ENCODE data around the gene BRME1. TPM values are rescaled to one million over a fixed set of nuclear protein-coding genes. Genes with fewer than 3 reads are reported as not detected.
A peak's percentile ranks its signal among the peaks of the same experiment; 100 is the strongest.

The BRME1 gene
- polyA plus RNA-seq, 3 donors, result 0.05 to 0.28 TPM; not detected in 1

- peaks cover 31 to 40% of the 10 kb centered on the region in 2 donors for H3K4me1 ChIP-seq (ENCODE audit: control insufficient read depth in 1 of 2, insufficient read depth in 2 of 2, low read length in 2 of 2)
- no peak for DNase-seq
- H3K9me3 Mint-ChIP-seq, result peaks cover 0 to 4% (median 0%) of the 10 kb centered on the region in 7 donors
- H3K36me3 ChIP-seq (replicated peaks in 1 of 2; ENCODE audit: control insufficient read depth in 1 of 2, insufficient read depth in 2 of 2, low read length in 2 of 2), result no peaks in the 10 kb centered on the region
- TF ChIP-seq CTCF (IDR thresholded peaks at IDR 0.05), result no peak
- H3K27me3 Mint-ChIP-seq (ENCODE audit: low read depth in 3 of 3), result peaks cover 11 to 34% (median 20%) of the 10 kb centered on the region in 3 donors
- H3K27ac Mint-ChIP-seq, result peak overlapping the region in 3 of 7 donors; percentile 50 to 66 (median 60)
- no peak overlapping the region for H2AFZ ChIP-seq (ENCODE audit: insufficient read depth, low read depth, low read length, poor library complexity, severe bottlenecking)
- no peaks in the 10 kb centered on the region for H3K79me2 ChIP-seq (ENCODE audit: insufficient read depth, low read length)
- intact Hi-C loops (cut with micrococcal nuclease), result loop anchor here (5.0 to 10.0 kb wide), 4 partner anchors 162 to 462 kb away; partner anchors contain the start of genes ASF1B (in 1 of the 2) and MISP3 (in 1 of the 2)
- H3K27me3 ChIP-seq (ENCODE audit: control insufficient read depth in 2 of 2, insufficient read depth in 2 of 2, low read length in 2 of 2), result peaks cover 0 to 16% of the 10 kb centered on the region in 2 donors
- no peaks in the 10 kb centered on the region for H3K9me3 ChIP-seq (replicated peaks in 1 of 2; ENCODE audit: control insufficient read depth in 1 of 2, insufficient read depth in 1 of 2, low read length in 2 of 2)
- peaks cover 33% of the 10 kb centered on the region for H3K4me1 Mint-ChIP-seq
- 47% methylated on average over 4 of the region's 5 CpGs for WGBS (ENCODE audit: insufficient coverage)
- no peak overlapping the region for H3K27ac ChIP-seq (ENCODE audit: low read depth in 1 of 2, low read length in 2 of 2)
- no peak overlapping the region for H3K9ac ChIP-seq (ENCODE audit: insufficient read depth, low read length, poor library complexity, severe bottlenecking)
- H3K4me2 ChIP-seq (replicated peaks; ENCODE audit: extremely low read depth, low read length, poor library complexity, severe bottlenecking), result no peak overlapping the region
- H3K4me3 Mint-ChIP-seq, result peak overlapping the region in 1 of 2 donors; percentile 60
- H3K4me3 ChIP-seq (replicated peaks in 1 of 3; ENCODE audit: low read depth in 2 of 3, low read length in 3 of 3), result peak overlapping the region in 1 of 3 experiments; percentile 23
- H4K20me1 ChIP-seq (ENCODE audit: insufficient read depth, low read length), result no peaks in the 10 kb centered on the region
- no peaks in the 10 kb centered on the region for H3K36me3 Mint-ChIP-seq
Measured at GRCh38 chr19:13882419-13882795, 23.5 kb downstream of the BRME1 start.

- Histone ChIP-seq H2AFZ (ENCODE audit: insufficient read depth, low read depth, low read length, poor library complexity, severe bottlenecking) (peak overlapping the region; percentile 68), H3K4me3 (replicated peaks in 1 of 3; ENCODE audit: low read depth in 2 of 3, low read length in 3 of 3) (peak overlapping the region in 1 of 3 experiments; percentile 23), H3K27ac (ENCODE audit: low read depth in 1 of 2, low read length in 2 of 2) (peak overlapping the region in 1 of 2 donors; percentile 12), H3K9me3 (replicated peaks in 1 of 2; ENCODE audit: control insufficient read depth in 1 of 2, insufficient read depth in 1 of 2, low read length in 2 of 2) (no peaks in the 10 kb centered on the region), H4K20me1 (ENCODE audit: insufficient read depth, low read length) (no peaks in the 10 kb centered on the region), H3K27me3 (ENCODE audit: control insufficient read depth in 2 of 2, insufficient read depth in 2 of 2, low read length in 2 of 2) (peaks cover 0 to 16% of the 10 kb centered on the region in 2 donors), H3K9ac (ENCODE audit: insufficient read depth, low read length, poor library complexity, severe bottlenecking) (no peak overlapping the region), H3K36me3 (replicated peaks in 1 of 2; ENCODE audit: control insufficient read depth in 1 of 2, insufficient read depth in 2 of 2, low read length in 2 of 2) (no peaks in the 10 kb centered on the region), H3K79me2 (ENCODE audit: insufficient read depth, low read length) (no peaks in the 10 kb centered on the region), H3K4me2 (replicated peaks; ENCODE audit: extremely low read depth, low read length, poor library complexity, severe bottlenecking) (peak overlapping the region; percentile 27), H3K4me1 (ENCODE audit: control insufficient read depth in 1 of 2, insufficient read depth in 2 of 2, low read length in 2 of 2) (peaks cover 31 to 40% of the 10 kb centered on the region in 2 donors)
- peaks cover 11 to 34% (median 20%) of the 10 kb centered on the region in 3 donors for H3K27me3 Mint-ChIP-seq (ENCODE audit: low read depth in 3 of 3)
- TF ChIP-seq CTCF (IDR thresholded peaks at IDR 0.05), result no peak
- peak overlapping the region in 6 of 7 donors; percentile 13 to 74 (median 58) for H3K27ac Mint-ChIP-seq
- intact Hi-C loops (cut with micrococcal nuclease), result loop anchor here (2.0 to 10.0 kb wide), 5 partner anchors 163 to 463 kb away; partner anchors contain the start of genes ASF1B (in 1 of the 2) and MISP3 (in 1 of the 2)
- peak overlapping the region in 1 of 2 donors; percentile 60 for H3K4me3 Mint-ChIP-seq
- peaks cover 0 to 4% (median 0%) of the 10 kb centered on the region in 7 donors for H3K9me3 Mint-ChIP-seq
- H3K36me3 Mint-ChIP-seq, result no peaks in the 10 kb centered on the region
- 2% methylated on average over 10 of the region's 17 CpGs for WGBS (ENCODE audit: insufficient coverage)
- peaks cover 33% of the 10 kb centered on the region for H3K4me1 Mint-ChIP-seq
- peak in 2 of 3 donors; percentile 46 to 67 for DNase-seq
Measured at GRCh38 chr19:13881692-13882418, 24.1 kb downstream of the BRME1 start.

Data from CD14-positive monocyte (primary cell).